Endothelial cell of umbilical vein (primary cell): Measurements from ENCODE around the gene FBXO30. TPM values are rescaled to one million over a fixed set of nuclear protein-coding genes. Genes with fewer than 3 reads are reported as not detected.

Experiments
- BruUV-seq: library from RNA; stranded (reverse); fragments of 400-500 nt; replicated peaks from 2 replicates; lab custom pipeline; 2021; lab: Mats Ljungman, UMichigan
- CTCF ChIA-PET: fragments of 300-600, 350-600 bp; sonication (Branson Sonifier 250); formaldehyde crosslinking; loops from one replicate; lab custom pipeline; 2021; ENCODE audit warnings: antibody characterized with exemption, inconsistent platforms; lab: Charles Lee
- POLR2A ChIA-PET: fragments of 300-600, 350-600 bp; sonication (Branson Sonifier 250); formaldehyde crosslinking; loops from one replicate; lab custom pipeline; 2021; ENCODE audit warnings: antibody characterized with exemption, inconsistent platforms; lab: Charles Lee
- DNase-seq: peaks from one replicate; pipeline ENCODE4 v3.0.0-alpha.2; 2011; ENCODE audit warnings: low read depth, low spot score
- FAIRE-seq: peaks from 2 replicates; lab custom pipeline; 2011; peaks lifted over from hg19 to GRCh38; lab: Jason Lieb, UNC
- H2AFZ ChIP-seq: 2 replicates; pipeline ENCODE4 v1.6.0; 2012; ENCODE audit warnings: low read depth, low read length, control low read depth, inconsistent platforms
- H3K27ac ChIP-seq: 2 replicates; pipeline ENCODE4 v1.5.1; 2011; ENCODE audit warnings: low read depth, mild to moderate bottlenecking, control low read depth, low read length, moderate library complexity; ENCODE audit not compliant: insufficient read depth
- H3K27me3 ChIP-seq, 2 experiments: 2 replicates each; pipeline versions ENCODE4 v1.6.0 to v1.6.1; 2011; ENCODE audit warnings: low read length in 2 of 2, mixed read lengths in 1 of 2; ENCODE audit not compliant: control insufficient read depth in 2 of 2, insufficient read depth in 2 of 2
- H3K36me3 ChIP-seq, 2 experiments: 2 replicates in 1 of 2; 3 replicates in 1 of 2; pipeline ENCODE4 v1.5.1; 2011; ENCODE audit warnings: low read length in 2 of 2, mild to moderate bottlenecking in 1 of 2, moderate library complexity in 1 of 2; ENCODE audit not compliant: control insufficient read depth in 2 of 2, insufficient read depth in 2 of 2; ENCODE audit errors: extremely low read depth in 1 of 2
- H3K4me1 ChIP-seq: 3 replicates; pipeline ENCODE4 v1.5.1; 2011; ENCODE audit warnings: mild to moderate bottlenecking, low read length; ENCODE audit not compliant: control insufficient read depth, insufficient read depth; ENCODE audit errors: extremely low read depth
- H3K4me2 ChIP-seq: 2 replicates; pipeline ENCODE4 v1.6.1; 2011; ENCODE audit warnings: low read length, control low read depth, mixed read lengths; ENCODE audit not compliant: insufficient read depth
- H3K4me3 ChIP-seq, 3 experiments: fragments of 200-600 bp in 1 of 3; sonication (generic), shearing (Covaris generic) in 1 of 3; replicated peaks in 1 of 3; 2 replicates each; pipeline ENCODE4 v1.5.1; 2011 to 2016; ENCODE audit warnings: control low read depth in 3 of 3, low read length in 3 of 3, mild to moderate bottlenecking in 2 of 3, inconsistent platforms in 1 of 3, low read depth in 1 of 3, moderate library complexity in 1 of 3; ENCODE audit not compliant: insufficient read depth in 1 of 3
- H3K79me2 ChIP-seq: 2 replicates; pipeline ENCODE4 v1.6.0; 2012; ENCODE audit warnings: low read length, inconsistent platforms; ENCODE audit not compliant: control insufficient read depth, insufficient read depth
- H3K9ac ChIP-seq: replicated peaks from 2 replicates; pipeline ENCODE3; 2011; ENCODE audit warnings: low read length, control low read depth; ENCODE audit not compliant: insufficient read depth; ENCODE audit errors: extremely low read depth
- H3K9me1 ChIP-seq: replicated peaks from 3 replicates; pipeline ENCODE4 v1.6.0; 2011; ENCODE audit warnings: mild to moderate bottlenecking, low read length; ENCODE audit not compliant: control insufficient read depth, insufficient read depth; ENCODE audit errors: extremely low read depth
- H3K9me3 ChIP-seq: replicated peaks from 2 replicates; pipeline ENCODE4 v1.5.1; 2012; ENCODE audit warnings: low read length, inconsistent platforms; ENCODE audit not compliant: control insufficient read depth, insufficient read depth
- H4K20me1 ChIP-seq: replicated peaks from 2 replicates; pipeline ENCODE3; 2011; ENCODE audit warnings: mild to moderate bottlenecking, low read length; ENCODE audit not compliant: control insufficient read depth, insufficient read depth; ENCODE audit errors: extremely low read depth
- EZH2 ChIP-seq: IDR thresholded peaks from 2 replicates; pipeline ENCODE4 v1.6.1; 2012; ENCODE audit warnings: borderline replicate concordance, low read depth, mild to moderate bottlenecking, moderate library complexity, low read length, inconsistent platforms; ENCODE audit not compliant: severe bottlenecking
- FOS ChIP-seq: IDR thresholded peaks from 2 replicates; pipeline ENCODE4 v1.6.1; 2011; ENCODE audit warnings: mild to moderate bottlenecking, low read length, moderate library complexity, borderline replicate concordance; ENCODE audit not compliant: insufficient read depth
- GATA2 ChIP-seq: IDR thresholded peaks from 2 replicates; pipeline ENCODE4 v1.7.0; 2011; ENCODE audit warnings: low read depth, mild to moderate bottlenecking, moderate library complexity, mixed read lengths, low read length; ENCODE audit not compliant: insufficient read length, insufficient read depth
- JUN ChIP-seq: IDR thresholded peaks from 2 replicates; pipeline ENCODE4 v1.6.1; 2011; ENCODE audit warnings: borderline replicate concordance, low read depth; ENCODE audit not compliant: insufficient read length, insufficient read depth
- MAX ChIP-seq: IDR thresholded peaks from 2 replicates; pipeline ENCODE4 v1.6.1; 2011; ENCODE audit not compliant: insufficient read depth, insufficient read length
- MYC ChIP-seq: IDR thresholded peaks from one replicate; pipeline ENCODE4 v1.6.1; 2011; ENCODE audit warnings: mild to moderate bottlenecking, low read depth, low read length
- POLR2A ChIP-seq: IDR thresholded peaks from 2 replicates; pipeline ENCODE4 v1.6.1; 2012; ENCODE audit warnings: low read depth, mild to moderate bottlenecking, control low read depth, low read length
- POLR2AphosphoS5 ChIP-seq: IDR thresholded peaks from 2 replicates; pipeline ENCODE4 v1.6.1; 2012; ENCODE audit warnings: low read depth, mild to moderate bottlenecking, control low read depth, low read length, moderate library complexity; ENCODE audit not compliant: insufficient read depth
- dilution Hi-C: fragments of 300-500 bp; cut with MboI; formaldehyde crosslinking; loops from one replicate; pipeline ENCODE4 v1.15.0; 2019; ENCODE audit warnings: low sequenced_read_pairs; ENCODE audit not compliant: extremely low pct_ligation_motif_present
- intact Hi-C: fragments of 100-400 bp; cut with micrococcal nuclease; formaldehyde crosslinking; loops from one replicate; pipeline ENCODE4 v1.10.0; 2022
- polyA plus RNA-seq, 4 experiments: library from polyadenylated mRNA; depleted of rRNA in 3 of 4; stranded (reverse) in 3 of 4; unstranded in 1 of 4; fragments of >200 nt; gene quantifications; 2 replicates each; pipeline versions ENCODE4 v1.2.1 to v1.2.3, GENCODE V29; 2011 to 2012; ENCODE audit warnings: missing spikeins in 1 of 4
- total RNA-seq: library from RNA; stranded (reverse); gene quantifications from 2 replicates; pipeline ENCODE4 v1.2.3, GENCODE V29; 2021
- TF ChIP-seq, protein P1 (sequence below), 2 donors: IDR thresholded peaks; 1 replicate in 1 of 2; 2 replicates in 1 of 2; pipeline ENCODE4 v1.5.1; 2011; ENCODE audit warnings: low read length in 2 of 2, mild to moderate bottlenecking in 2 of 2, moderate library complexity in 2 of 2, control low read depth in 1 of 2, inconsistent platforms in 1 of 2, low read depth in 1 of 2; ENCODE audit not compliant: insufficient read depth in 1 of 2; ENCODE audit errors: extremely low read depth in 1 of 2

Gene FBXO30
- total and polyA plus RNA-seq, 2 donors (not counting 3 experiments of a cell fraction or from before 2014, with no cell fraction given), result 3.3 to 11.1 TPM

DNA sequence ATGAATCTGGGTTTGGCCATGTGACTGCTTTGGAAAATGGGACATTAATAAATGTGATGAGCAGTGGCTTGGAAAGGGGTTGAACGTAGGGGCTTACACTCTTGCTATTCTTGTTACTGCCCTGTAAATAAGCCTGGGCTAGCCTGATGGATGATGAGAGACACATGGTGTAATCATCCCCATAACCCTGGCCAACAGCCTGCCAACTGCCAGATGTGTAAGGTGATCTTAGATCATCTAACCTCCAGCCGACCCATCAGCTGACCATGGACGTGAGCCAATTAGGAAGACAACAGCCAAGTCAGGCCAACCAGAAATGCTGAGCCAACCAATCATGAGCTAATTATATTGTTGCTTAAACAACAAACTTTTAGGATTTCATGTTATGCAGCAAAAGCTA, 25.2 kb downstream of the FBXO30 start:
- H3K9ac ChIP-seq, result no peak overlapping the region
- no peak for FAIRE-seq
- no peaks in the 10 kb centered on the region for H3K4me1 ChIP-seq
- no peaks in the 10 kb centered on the region for H3K27me3 ChIP-seq
- no peaks in the 10 kb centered on the region for H3K9me3 ChIP-seq
- H3K79me2 ChIP-seq, result peaks cover 8% of the 10 kb centered on the region
- BruUV-seq, result no TSS peak
- CTCF ChIA-PET, result no interaction called here
- no peak overlapping the region for H3K4me2 ChIP-seq
- no peak overlapping the region for H2AFZ ChIP-seq
- TF ChIP-seq, protein P1, sequence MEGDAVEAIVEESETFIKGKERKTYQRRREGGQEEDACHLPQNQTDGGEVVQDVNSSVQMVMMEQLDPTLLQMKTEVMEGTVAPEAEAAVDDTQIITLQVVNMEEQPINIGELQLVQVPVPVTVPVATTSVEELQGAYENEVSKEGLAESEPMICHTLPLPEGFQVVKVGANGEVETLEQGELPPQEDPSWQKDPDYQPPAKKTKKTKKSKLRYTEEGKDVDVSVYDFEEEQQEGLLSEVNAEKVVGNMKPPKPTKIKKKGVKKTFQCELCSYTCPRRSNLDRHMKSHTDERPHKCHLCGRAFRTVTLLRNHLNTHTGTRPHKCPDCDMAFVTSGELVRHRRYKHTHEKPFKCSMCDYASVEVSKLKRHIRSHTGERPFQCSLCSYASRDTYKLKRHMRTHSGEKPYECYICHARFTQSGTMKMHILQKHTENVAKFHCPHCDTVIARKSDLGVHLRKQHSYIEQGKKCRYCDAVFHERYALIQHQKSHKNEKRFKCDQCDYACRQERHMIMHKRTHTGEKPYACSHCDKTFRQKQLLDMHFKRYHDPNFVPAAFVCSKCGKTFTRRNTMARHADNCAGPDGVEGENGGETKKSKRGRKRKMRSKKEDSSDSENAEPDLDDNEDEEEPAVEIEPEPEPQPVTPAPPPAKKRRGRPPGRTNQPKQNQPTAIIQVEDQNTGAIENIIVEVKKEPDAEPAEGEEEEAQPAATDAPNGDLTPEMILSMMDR (IDR thresholded peaks at IDR 0.05; ENCODE audit: extremely low read depth in 1 of 2, insufficient read depth in 1 of 2, low read depth in 1 of 2, low read length in 2 of 2), result no peak
- no peak overlapping the region for H3K4me3 ChIP-seq
- POLR2A ChIA-PET, result no interaction called here
- H3K9me1 ChIP-seq, result no peaks in the 10 kb centered on the region
- H4K20me1 ChIP-seq, result no peaks in the 10 kb centered on the region
- no peak for DNase-seq
- no peak overlapping the region for H3K27ac ChIP-seq
- dilution Hi-C loops (no loop called here), intact Hi-C loops (no loop called here)
- no peaks in the 10 kb centered on the region for H3K36me3 ChIP-seq

DNA sequence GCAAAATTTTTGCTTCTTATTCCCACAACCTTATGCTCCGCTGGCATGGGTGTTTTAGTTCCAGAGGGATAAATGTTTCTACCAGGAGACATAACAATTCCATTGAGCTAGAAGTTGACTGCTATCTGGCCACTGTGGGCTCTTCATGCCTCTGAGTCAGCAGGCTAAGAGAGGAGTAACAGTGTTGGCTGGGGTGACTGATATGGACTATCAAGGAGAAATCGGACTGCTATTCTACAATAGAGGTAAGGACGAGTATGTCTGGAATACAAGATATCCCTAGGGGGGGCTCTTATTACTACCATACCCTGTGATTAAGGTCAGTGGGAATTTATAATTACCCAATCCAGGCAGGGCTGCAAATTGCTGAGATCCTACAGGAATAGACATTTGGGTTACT, 26.9 kb downstream of the FBXO30 start:
- ChIA-PET CTCF (no interaction called here), POLR2A (no interaction called here)
- no TSS peak for BruUV-seq
- Histone ChIP-seq H3K4me1 (no peaks in the 10 kb centered on the region), H3K9me1 (no peaks in the 10 kb centered on the region), H3K27ac (no peak overlapping the region), H3K9ac (no peak overlapping the region), H3K36me3 (no peaks in the 10 kb centered on the region), H3K27me3 (no peaks in the 10 kb centered on the region), H4K20me1 (no peaks in the 10 kb centered on the region), H3K9me3 (no peaks in the 10 kb centered on the region), H3K4me2 (no peak overlapping the region), H2AFZ (no peak overlapping the region), H3K79me2 (no peaks in the 10 kb centered on the region), H3K4me3 (no peak overlapping the region)
- FAIRE-seq, result no peak
- dilution Hi-C loops, result no loop called here
- TF ChIP-seq GATA2, result no peak
- TF ChIP-seq MAX, result no peak
- no peak for TF ChIP-seq EZH2
- TF ChIP-seq, protein P1 (IDR thresholded peaks at IDR 0.05; ENCODE audit: extremely low read depth in 1 of 2, insufficient read depth in 1 of 2, low read depth in 1 of 2, low read length in 2 of 2), result no peak
- TF ChIP-seq FOS, result no peak
- TF ChIP-seq MYC, result no peak
- no peak for TF ChIP-seq POLR2AphosphoS5
- TF ChIP-seq JUN, result no peak
- TF ChIP-seq POLR2A, result no peak
- no peak for DNase-seq
- intact Hi-C loops, result no loop called here
